Ishikawa (cell line): ENCODE data around the gene NFATC1.

Experiments used
- CEBPB ChIP-seq: IDR thresholded peaks from 2 replicates; pipeline ENCODE4 v1.6.1; 2012
- EGR1 ChIP-seq: IDR thresholded peaks from 2 replicates; pipeline ENCODE4 v1.6.1; 2012
- EP300 ChIP-seq: IDR thresholded peaks from 2 replicates; pipeline ENCODE4 v1.6.1; 2012; ENCODE audit warnings: borderline replicate concordance
- FOXM1 ChIP-seq: IDR thresholded peaks from 2 replicates; pipeline ENCODE4 v1.6.1; 2012; ENCODE audit warnings: low read depth, borderline replicate concordance
- MAX ChIP-seq: IDR thresholded peaks from 2 replicates; pipeline ENCODE4 v1.6.1; 2012
- NFIC ChIP-seq: IDR thresholded peaks from 2 replicates; pipeline ENCODE4 v1.6.1; 2012
- RAD21 ChIP-seq: IDR thresholded peaks from 2 replicates; pipeline ENCODE4 v1.6.1; 2012; ENCODE audit warnings: low read depth
- TAF1 ChIP-seq: IDR thresholded peaks from 2 replicates; pipeline ENCODE4 v1.6.1; 2012; ENCODE audit warnings: low read depth, mild to moderate bottlenecking
- TCF12 ChIP-seq: IDR thresholded peaks from 2 replicates; pipeline ENCODE4 v1.6.1; 2012; ENCODE audit warnings: low read depth
- TEAD4 ChIP-seq: IDR thresholded peaks from 2 replicates; pipeline ENCODE4 v1.6.1; 2012
- YY1 ChIP-seq: IDR thresholded peaks from 2 replicates; pipeline ENCODE4 v1.6.1; 2012; ENCODE audit warnings: low read depth
- ZBTB7A ChIP-seq: IDR thresholded peaks from 2 replicates; pipeline ENCODE4 v1.6.1; 2012; ENCODE audit warnings: low read depth
- TF ChIP-seq, protein P1 (sequence below): IDR thresholded peaks from 2 replicates; pipeline ENCODE4 v1.6.1; 2012; ENCODE audit warnings: low read depth, mild to moderate bottlenecking
- TF ChIP-seq, protein P2 (sequence below): IDR thresholded peaks from 2 replicates; pipeline ENCODE4 v1.6.1; 2012

Gene NFATC1

GRCh38 chr18:79563949-79564348 lies 168.2 kb downstream of the NFATC1 start:
- no peak for TF ChIP-seq TAF1
- TF ChIP-seq, protein P1, sequence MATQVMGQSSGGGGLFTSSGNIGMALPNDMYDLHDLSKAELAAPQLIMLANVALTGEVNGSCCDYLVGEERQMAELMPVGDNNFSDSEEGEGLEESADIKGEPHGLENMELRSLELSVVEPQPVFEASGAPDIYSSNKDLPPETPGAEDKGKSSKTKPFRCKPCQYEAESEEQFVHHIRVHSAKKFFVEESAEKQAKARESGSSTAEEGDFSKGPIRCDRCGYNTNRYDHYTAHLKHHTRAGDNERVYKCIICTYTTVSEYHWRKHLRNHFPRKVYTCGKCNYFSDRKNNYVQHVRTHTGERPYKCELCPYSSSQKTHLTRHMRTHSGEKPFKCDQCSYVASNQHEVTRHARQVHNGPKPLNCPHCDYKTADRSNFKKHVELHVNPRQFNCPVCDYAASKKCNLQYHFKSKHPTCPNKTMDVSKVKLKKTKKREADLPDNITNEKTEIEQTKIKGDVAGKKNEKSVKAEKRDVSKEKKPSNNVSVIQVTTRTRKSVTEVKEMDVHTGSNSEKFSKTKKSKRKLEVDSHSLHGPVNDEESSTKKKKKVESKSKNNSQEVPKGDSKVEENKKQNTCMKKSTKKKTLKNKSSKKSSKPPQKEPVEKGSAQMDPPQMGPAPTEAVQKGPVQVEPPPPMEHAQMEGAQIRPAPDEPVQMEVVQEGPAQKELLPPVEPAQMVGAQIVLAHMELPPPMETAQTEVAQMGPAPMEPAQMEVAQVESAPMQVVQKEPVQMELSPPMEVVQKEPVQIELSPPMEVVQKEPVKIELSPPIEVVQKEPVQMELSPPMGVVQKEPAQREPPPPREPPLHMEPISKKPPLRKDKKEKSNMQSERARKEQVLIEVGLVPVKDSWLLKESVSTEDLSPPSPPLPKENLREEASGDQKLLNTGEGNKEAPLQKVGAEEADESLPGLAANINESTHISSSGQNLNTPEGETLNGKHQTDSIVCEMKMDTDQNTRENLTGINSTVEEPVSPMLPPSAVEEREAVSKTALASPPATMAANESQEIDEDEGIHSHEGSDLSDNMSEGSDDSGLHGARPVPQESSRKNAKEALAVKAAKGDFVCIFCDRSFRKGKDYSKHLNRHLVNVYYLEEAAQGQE: no peak
- no peak for TF ChIP-seq EP300
- TF ChIP-seq MAX: no peak
- TF ChIP-seq FOXM1: no peak
- TF ChIP-seq, protein P2, sequence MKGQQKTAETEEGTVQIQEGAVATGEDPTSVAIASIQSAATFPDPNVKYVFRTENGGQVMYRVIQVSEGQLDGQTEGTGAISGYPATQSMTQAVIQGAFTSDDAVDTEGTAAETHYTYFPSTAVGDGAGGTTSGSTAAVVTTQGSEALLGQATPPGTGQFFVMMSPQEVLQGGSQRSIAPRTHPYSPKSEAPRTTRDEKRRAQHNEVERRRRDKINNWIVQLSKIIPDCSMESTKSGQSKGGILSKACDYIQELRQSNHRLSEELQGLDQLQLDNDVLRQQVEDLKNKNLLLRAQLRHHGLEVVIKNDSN: no peak
- no peak for TF ChIP-seq EGR1
- TF ChIP-seq TEAD4: no peak
- no peak for TF ChIP-seq TCF12

GRCh38 chr18:79564441-79564840 lies 168.7 kb downstream of the NFATC1 start:
- no peak for TF ChIP-seq CEBPB
- TF ChIP-seq TCF12: no peak
- TF ChIP-seq, protein P2: no peak
- TF ChIP-seq TEAD4: no peak
- TF ChIP-seq EGR1: no peak
- TF ChIP-seq EP300: no peak
- no peak for TF ChIP-seq RAD21
- no peak for TF ChIP-seq FOXM1
- TF ChIP-seq NFIC: no peak
- no peak for TF ChIP-seq YY1
- no peak for TF ChIP-seq TAF1

DNA sequence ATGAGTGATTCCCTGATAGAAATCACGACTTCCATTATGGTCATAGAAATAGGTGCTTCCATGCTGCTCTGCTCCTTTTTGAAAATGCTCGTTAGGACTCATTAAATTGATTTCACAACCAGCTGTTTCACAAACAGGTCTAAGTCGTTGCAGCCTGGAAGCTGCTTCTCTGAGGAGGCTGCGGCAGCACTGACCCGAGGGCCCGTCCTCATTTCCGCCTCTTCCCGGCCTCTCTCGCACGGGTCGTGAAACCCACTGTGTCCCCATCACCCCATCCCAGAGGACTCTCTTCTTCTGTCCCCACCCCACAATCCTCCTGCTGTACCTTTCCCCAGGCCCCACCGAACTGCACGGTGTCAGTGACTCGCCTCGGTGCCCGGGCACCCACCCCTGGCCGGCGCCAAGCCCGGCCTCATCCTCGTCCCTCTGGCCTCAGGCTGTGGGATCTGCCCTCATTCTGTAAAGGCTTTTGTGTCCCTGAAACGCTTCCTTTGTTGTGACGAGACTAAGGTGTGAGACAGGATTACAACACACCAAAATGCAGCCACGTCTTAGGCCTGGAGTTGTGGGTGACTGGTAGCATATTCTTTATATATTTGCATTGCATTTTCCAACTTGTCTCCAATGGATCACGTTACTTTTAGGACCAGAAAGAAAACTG lies 171.2 kb downstream of the NFATC1 start:
- TF ChIP-seq, protein P2: no peak
- TF ChIP-seq, protein P1: no peak
- no peak for TF ChIP-seq NFIC
- no peak for TF ChIP-seq FOXM1
- no peak for TF ChIP-seq TEAD4
- no peak for TF ChIP-seq MAX
- TF ChIP-seq TAF1: no peak
- no peak for TF ChIP-seq ZBTB7A
- no peak for TF ChIP-seq EP300

GRCh38 chr18:79567481-79568147 lies 171.9 kb downstream of the NFATC1 start:
- TF ChIP-seq TEAD4 (peak; percentile 76), EP300 (peak; percentile 58; the same call in 1 of the 2 replicates), MAX (peak; percentile 82), TCF12 (peak; percentile 61), RAD21 (no peak), CEBPB (no peak), YY1 (peak; percentile 76)
- TF ChIP-seq, protein P1: no peak
